ENCODE measurements around the gene FBXL22.

The FBXL22 gene

DNA sequence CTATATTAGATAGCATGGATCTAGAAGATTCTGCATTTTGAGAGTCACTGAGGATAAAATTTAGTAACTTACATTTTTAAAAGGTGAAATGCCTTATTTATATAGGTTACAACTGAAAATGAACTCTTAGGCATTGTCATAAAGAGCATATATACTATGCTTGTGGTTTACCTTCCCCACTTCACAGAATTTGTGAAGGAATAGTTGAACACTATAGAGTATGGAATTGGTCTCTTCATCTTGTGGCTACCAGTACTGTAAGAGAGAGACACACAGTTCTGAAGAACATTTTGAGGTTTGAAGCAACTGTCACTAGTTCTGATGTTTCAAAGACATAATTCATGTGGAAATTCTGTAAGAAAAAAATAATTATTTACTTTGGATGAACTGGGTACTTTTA lies 41.7 kb upstream of the FBXL22 start:
- H4K20me1 ChIP-seq (ENCODE audit: insufficient read depth, low read length) = 0 out of 2 replicates have a peak, but pooled peaks cover 5% of the 10 kb centered on the region
- no peaks in the 10 kb centered on the region for H3K9me3 ChIP-seq (ENCODE audit: insufficient read depth, low read length)
- no peak overlapping the region for H3K27ac ChIP-seq (ENCODE audit: low read length)
- H3K27me3 ChIP-seq (ENCODE audit: low read depth, low read length) = no peaks in the 10 kb centered on the region
- peaks cover 31% of the 10 kb centered on the region for H3K36me3 ChIP-seq (replicated peaks; ENCODE audit: low read depth, low read length)
- no peak overlapping the region for H3K4me3 ChIP-seq (ENCODE audit: low read length)
- H3K9ac ChIP-seq (ENCODE audit: low read length) = no peak overlapping the region
- H3K79me2 ChIP-seq (ENCODE audit: low read length) = peaks cover 5% of the 10 kb centered on the region
- H2AFZ ChIP-seq (ENCODE audit: low read depth, low read length) = no peak overlapping the region
- H3K4me2 ChIP-seq (ENCODE audit: low read length) = no peak overlapping the region
- TF ChIP-seq, protein P1, sequence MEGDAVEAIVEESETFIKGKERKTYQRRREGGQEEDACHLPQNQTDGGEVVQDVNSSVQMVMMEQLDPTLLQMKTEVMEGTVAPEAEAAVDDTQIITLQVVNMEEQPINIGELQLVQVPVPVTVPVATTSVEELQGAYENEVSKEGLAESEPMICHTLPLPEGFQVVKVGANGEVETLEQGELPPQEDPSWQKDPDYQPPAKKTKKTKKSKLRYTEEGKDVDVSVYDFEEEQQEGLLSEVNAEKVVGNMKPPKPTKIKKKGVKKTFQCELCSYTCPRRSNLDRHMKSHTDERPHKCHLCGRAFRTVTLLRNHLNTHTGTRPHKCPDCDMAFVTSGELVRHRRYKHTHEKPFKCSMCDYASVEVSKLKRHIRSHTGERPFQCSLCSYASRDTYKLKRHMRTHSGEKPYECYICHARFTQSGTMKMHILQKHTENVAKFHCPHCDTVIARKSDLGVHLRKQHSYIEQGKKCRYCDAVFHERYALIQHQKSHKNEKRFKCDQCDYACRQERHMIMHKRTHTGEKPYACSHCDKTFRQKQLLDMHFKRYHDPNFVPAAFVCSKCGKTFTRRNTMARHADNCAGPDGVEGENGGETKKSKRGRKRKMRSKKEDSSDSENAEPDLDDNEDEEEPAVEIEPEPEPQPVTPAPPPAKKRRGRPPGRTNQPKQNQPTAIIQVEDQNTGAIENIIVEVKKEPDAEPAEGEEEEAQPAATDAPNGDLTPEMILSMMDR (IDR thresholded peaks at IDR 0.05; ENCODE audit: low read depth, low read length) = no peak
- no peak for TF ChIP-seq EZH2phosphoT487 (IDR thresholded peaks at IDR 0.05; ENCODE audit: low read depth)
- peaks cover 5% of the 10 kb centered on the region for H3K4me1 ChIP-seq (ENCODE audit: low read length)

DNA sequence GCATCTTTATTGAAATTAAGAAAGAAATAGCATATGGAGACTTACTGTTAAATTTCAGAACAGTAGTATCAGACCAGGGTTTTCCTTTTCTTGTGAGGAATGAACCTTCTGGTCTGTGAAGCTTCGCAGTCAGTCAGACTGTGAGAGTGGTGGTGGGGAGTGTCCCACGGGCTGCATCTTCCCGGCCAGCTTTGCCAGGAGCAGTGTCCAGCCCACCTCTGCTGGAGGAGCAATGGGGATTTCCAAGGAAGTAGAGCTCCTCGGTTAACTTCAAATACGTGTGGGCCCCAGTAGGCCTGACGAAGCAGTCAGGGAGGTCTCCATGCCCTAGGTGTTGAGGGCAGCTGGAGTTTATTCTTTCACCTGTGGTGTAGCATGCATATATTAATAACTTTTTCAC lies 40.9 kb upstream of the FBXL22 start:
- Histone ChIP-seq H2AFZ (ENCODE audit: low read depth, low read length) (no peak overlapping the region), H3K4me1 (ENCODE audit: low read length) (peaks cover 11% of the 10 kb centered on the region), H3K9me3 (ENCODE audit: insufficient read depth, low read length) (no peaks in the 10 kb centered on the region), H3K27me3 (ENCODE audit: low read depth, low read length) (no peaks in the 10 kb centered on the region), H4K20me1 (ENCODE audit: insufficient read depth, low read length) (peaks cover 5% of the 10 kb centered on the region; the same call in 1 of the 2 replicates), H3K36me3 (replicated peaks; ENCODE audit: low read depth, low read length) (peaks cover 33% of the 10 kb centered on the region), H3K9ac (ENCODE audit: low read length) (no peak overlapping the region), H3K4me2 (ENCODE audit: low read length) (no peak overlapping the region), H3K27ac (ENCODE audit: low read length) (no peak overlapping the region), H3K79me2 (ENCODE audit: low read length) (peaks cover 5% of the 10 kb centered on the region), H3K4me3 (ENCODE audit: low read length) (no peak overlapping the region)
- TF ChIP-seq, protein P1 (IDR thresholded peaks at IDR 0.05; ENCODE audit: low read depth, low read length) = no peak
- no peak for TF ChIP-seq EZH2phosphoT487 (IDR thresholded peaks at IDR 0.05; ENCODE audit: low read depth)

DNA sequence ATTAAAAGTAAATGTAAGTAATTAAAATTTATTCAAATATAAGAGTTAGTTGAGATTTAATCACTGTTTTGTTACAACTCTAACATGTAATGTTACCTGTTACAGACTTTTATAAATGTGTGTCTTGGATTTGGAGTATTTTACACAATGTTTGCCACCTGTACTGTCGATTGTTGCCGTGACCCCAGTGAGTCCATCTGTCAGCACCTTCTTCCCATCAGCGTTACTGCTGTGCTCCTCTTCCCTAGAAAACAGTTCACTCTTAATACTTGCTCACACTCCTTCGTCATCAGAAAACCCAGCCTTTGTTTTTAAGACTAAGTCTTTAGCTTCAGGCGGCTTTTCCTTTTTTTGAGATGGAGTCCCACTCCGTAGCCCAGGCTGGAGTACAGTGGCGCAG lies 40.5 kb upstream of the FBXL22 start:
- peaks cover 37% of the 10 kb centered on the region for H3K36me3 ChIP-seq (replicated peaks; ENCODE audit: low read depth, low read length)
- peaks cover 5% of the 10 kb centered on the region for H3K79me2 ChIP-seq (ENCODE audit: low read length)
- no peak overlapping the region for H2AFZ ChIP-seq (ENCODE audit: low read depth, low read length)
- no peaks in the 10 kb centered on the region for H3K27me3 ChIP-seq (ENCODE audit: low read depth, low read length)
- H3K4me1 ChIP-seq (ENCODE audit: low read length) = peaks cover 11% of the 10 kb centered on the region
- H3K4me3 ChIP-seq (ENCODE audit: low read length) = no peak overlapping the region
- no peaks in the 10 kb centered on the region for H3K9me3 ChIP-seq (ENCODE audit: insufficient read depth, low read length)
- H3K4me2 ChIP-seq (ENCODE audit: low read length) = no peak overlapping the region
- no peak overlapping the region for H3K27ac ChIP-seq (ENCODE audit: low read length)
- peaks cover 8% of the 10 kb centered on the region; the same call in 1 of the 2 replicates for H4K20me1 ChIP-seq (ENCODE audit: insufficient read depth, low read length)
- H3K9ac ChIP-seq (ENCODE audit: low read length) = no peak overlapping the region
- TF ChIP-seq, protein P1 (IDR thresholded peaks at IDR 0.05; ENCODE audit: low read depth, low read length) = no peak
- no peak for TF ChIP-seq EZH2phosphoT487 (IDR thresholded peaks at IDR 0.05; ENCODE audit: low read depth)

DNA sequence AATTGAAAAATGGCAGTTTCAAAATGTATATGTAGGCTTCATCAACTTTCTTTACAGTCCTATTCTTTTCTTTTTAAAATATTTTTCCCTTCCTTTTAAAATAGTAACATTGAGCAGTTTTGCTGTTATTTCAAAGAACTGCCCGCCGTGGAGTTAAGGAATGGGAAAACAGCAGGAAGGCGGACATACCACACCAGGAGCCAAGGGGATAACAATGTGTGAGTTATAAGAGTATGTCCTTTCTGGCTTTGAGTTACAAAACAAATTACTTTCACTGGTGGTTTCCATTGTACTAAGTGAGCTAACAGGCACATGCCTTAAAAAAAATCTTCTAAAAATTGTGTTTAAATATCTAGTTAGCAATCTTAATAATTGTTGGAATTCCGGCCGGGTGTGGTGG lies 37.4 kb upstream of the FBXL22 start:
- peaks cover 55% of the 10 kb centered on the region for H3K36me3 ChIP-seq (replicated peaks; ENCODE audit: low read depth, low read length)
- no peak for TF ChIP-seq EZH2phosphoT487 (IDR thresholded peaks at IDR 0.05; ENCODE audit: low read depth)
- TF ChIP-seq, protein P1 (IDR thresholded peaks at IDR 0.05; ENCODE audit: low read depth, low read length) = no peak
- no peaks in the 10 kb centered on the region for H3K9me3 ChIP-seq (ENCODE audit: insufficient read depth, low read length)
- no peaks in the 10 kb centered on the region; the same call in 1 of the 2 replicates for H3K79me2 ChIP-seq (ENCODE audit: low read length)
- no peaks in the 10 kb centered on the region for H3K27me3 ChIP-seq (ENCODE audit: low read depth, low read length)
- no peak overlapping the region for H3K4me3 ChIP-seq (ENCODE audit: low read length)
- H2AFZ ChIP-seq (ENCODE audit: low read depth, low read length) = no peak overlapping the region
- H3K4me2 ChIP-seq (ENCODE audit: low read length) = no peak overlapping the region
- H3K4me1 ChIP-seq (ENCODE audit: low read length) = peaks cover 11% of the 10 kb centered on the region
- H3K9ac ChIP-seq (ENCODE audit: low read length) = no peak overlapping the region
- H4K20me1 ChIP-seq (ENCODE audit: insufficient read depth, low read length) = peaks cover 13% of the 10 kb centered on the region; the same call in 1 of the 2 replicates
- H3K27ac ChIP-seq (ENCODE audit: low read length) = no peak overlapping the region
